CD14-positive monocyte (primary cell): Measurements from ENCODE around the gene GLB1L2. TPM values are rescaled to one million over a fixed set of nuclear protein-coding genes. Genes with fewer than 3 reads are reported as not detected.

Experiments
- DNase-seq, 3 donors: peaks; one replicate each; pipeline ENCODE4 v3.0.0-alpha.2; 2011 to 2022
- H2AFZ ChIP-seq: 2 replicates; pipeline ENCODE4 v1.6.0; 2012; ENCODE audit warnings: mild to moderate bottlenecking, low read depth, low read length, inconsistent platforms; ENCODE audit not compliant: insufficient read depth, poor library complexity, severe bottlenecking
- H3K27ac ChIP-seq, 2 donors: 1 replicate in 1 of 2; 2 replicates in 1 of 2; pipeline ENCODE4 v1.5.1; 2012 to 2013; ENCODE audit warnings: low read length in 2 of 2, control low read depth in 1 of 2, inconsistent platforms in 1 of 2, low read depth in 1 of 2, mild to moderate bottlenecking in 1 of 2
- H3K27me3 ChIP-seq, 2 donors: one replicate each; pipeline versions ENCODE4 v1.6.0 to v1.6.1; 2011 to 2013; ENCODE audit warnings: low read length in 2 of 2; ENCODE audit not compliant: control insufficient read depth in 2 of 2, insufficient read depth in 2 of 2
- H3K36me3 ChIP-seq, 2 donors: replicated peaks in 1 of 2; 1 replicate in 1 of 2; 2 replicates in 1 of 2; pipeline versions ENCODE4 v1.5.1 to v1.6.1; 2012 to 2013; ENCODE audit warnings: low read length in 2 of 2, control low read depth in 1 of 2, inconsistent platforms in 1 of 2, mild to moderate bottlenecking in 1 of 2; ENCODE audit not compliant: insufficient read depth in 2 of 2, control insufficient read depth in 1 of 2
- H3K4me1 ChIP-seq, 2 donors: 1 replicate in 1 of 2; 2 replicates in 1 of 2; pipeline versions ENCODE4 v1.5.1 to v1.6.1; 2012 to 2013; ENCODE audit warnings: low read length in 2 of 2, control low read depth in 1 of 2, inconsistent platforms in 1 of 2, mild to moderate bottlenecking in 1 of 2, moderate library complexity in 1 of 2; ENCODE audit not compliant: insufficient read depth in 2 of 2, control insufficient read depth in 1 of 2
- H3K4me2 ChIP-seq: replicated peaks from 2 replicates; pipeline ENCODE3; 2012; ENCODE audit warnings: low read length, moderate library complexity, mild to moderate bottlenecking; ENCODE audit not compliant: poor library complexity, severe bottlenecking; ENCODE audit errors: extremely low read depth
- H3K4me3 ChIP-seq, 3 experiments: fragments of 200-600 bp in 1 of 3; sonication (generic) in 1 of 3; replicated peaks in 1 of 3; 1 replicate in 2 of 3; 2 replicates in 1 of 3; pipeline ENCODE4 v1.5.1; 2011 to 2013; ENCODE audit warnings: low read length in 3 of 3, mild to moderate bottlenecking in 3 of 3, control low read depth in 2 of 3, low read depth in 2 of 3, inconsistent platforms in 1 of 3, moderate library complexity in 1 of 3
- H3K79me2 ChIP-seq: 2 replicates; pipeline ENCODE4 v1.6.0; 2012; ENCODE audit warnings: mild to moderate bottlenecking, control low read depth, inconsistent platforms, low read length, moderate library complexity; ENCODE audit not compliant: insufficient read depth
- H3K9ac ChIP-seq: 2 replicates; pipeline ENCODE4 v1.6.0; 2017; ENCODE audit warnings: low read length, mild to moderate bottlenecking; ENCODE audit not compliant: insufficient read depth, poor library complexity, severe bottlenecking
- H3K9me3 ChIP-seq, 2 donors: replicated peaks in 1 of 2; 1 replicate in 1 of 2; 2 replicates in 1 of 2; pipeline versions ENCODE4 v1.5.1 to v1.6.1; 2012 to 2013; ENCODE audit warnings: low read length in 2 of 2, control low read depth in 1 of 2; ENCODE audit not compliant: control insufficient read depth in 1 of 2, insufficient read depth in 1 of 2
- H4K20me1 ChIP-seq: 2 replicates; pipeline ENCODE4 v1.6.0; 2012; ENCODE audit warnings: mild to moderate bottlenecking, low read length, control low read depth, moderate library complexity; ENCODE audit not compliant: insufficient read depth
- H3K27ac Mint-ChIP-seq, 7 donors: one replicate each; pipeline ENCODE4 v1.8.0; 2020; ENCODE audit warnings: mild to moderate bottlenecking in 7 of 7, mixed read lengths in 7 of 7, moderate library complexity in 6 of 7, inconsistent platforms in 2 of 7
- H3K27me3 Mint-ChIP-seq, 3 donors: one replicate each; pipeline ENCODE4 v1.8.0; 2021 to 2022; ENCODE audit warnings: low read depth in 3 of 3, mild to moderate bottlenecking in 3 of 3, mixed read lengths in 3 of 3, moderate library complexity in 3 of 3, inconsistent platforms in 1 of 3
- H3K36me3 Mint-ChIP-seq, 2 donors: one replicate each; pipeline ENCODE4 v1.8.0; 2020; ENCODE audit warnings: mixed read lengths in 2 of 2, inconsistent platforms in 1 of 2, mild to moderate bottlenecking in 1 of 2
- H3K4me1 Mint-ChIP-seq: one replicate; pipeline ENCODE4 v1.8.0; 2020; ENCODE audit warnings: mild to moderate bottlenecking, mixed read lengths
- H3K4me3 Mint-ChIP-seq, 2 donors: one replicate each; pipeline ENCODE4 v1.8.0; 2020; ENCODE audit warnings: mild to moderate bottlenecking in 2 of 2, mixed read lengths in 2 of 2, moderate library complexity in 1 of 2
- H3K9me3 Mint-ChIP-seq, 7 donors: one replicate each; pipeline ENCODE4 v1.8.0; 2020 to 2022; ENCODE audit warnings: mixed read lengths in 7 of 7, mild to moderate bottlenecking in 6 of 7, moderate library complexity in 6 of 7, inconsistent platforms in 2 of 7
- CTCF ChIP-seq: fragments of 200-600 bp; IDR thresholded peaks from one replicate; pipeline ENCODE4 v1.8.0; 2022; ENCODE audit warnings: antibody characterized with exemption, mild to moderate bottlenecking
- WGBS: methylation state at CpG from one replicate; pipeline ENCODE4 v1.1.5; 2013; ENCODE audit warnings: missing lambda C conversion rate; ENCODE audit not compliant: insufficient coverage; 5-methylcytosine and 5-hydroxymethylcytosine counted together
- intact Hi-C, 2 donors: fragments of 100-400 bp; cut with micrococcal nuclease; formaldehyde crosslinking; loops; one replicate each; pipeline versions ENCODE4 v1.15.0 to v1.15.1; 2023
- polyA plus RNA-seq, 3 donors: library from polyadenylated mRNA; depleted of rRNA in 1 of 3; unstranded in 2 of 3; stranded (reverse) in 1 of 3; fragments of 300-500 nt in 2 of 3; fragments of >200 nt in 1 of 3; fragmentation: Illumina TruSeq in 2 of 3; gene quantifications; 1 replicate in 2 of 3; 2 replicates in 1 of 3; pipeline ENCODE4 v1.2.3, GENCODE V29; 2012 to 2021

The GLB1L2 gene
- polyA plus RNA-seq, 3 donors: not detected

- H3K27ac Mint-ChIP-seq: peak overlapping the region in 1 of 7 donors; percentile 72
- Histone ChIP-seq H2AFZ (no peak overlapping the region), H4K20me1 (no peaks in the 10 kb centered on the region), H3K9me3 (no peaks in the 10 kb centered on the region), H3K27ac (no peak overlapping the region), H3K79me2 (no peaks in the 10 kb centered on the region), H3K9ac (no peak overlapping the region), H3K36me3 (no peaks in the 10 kb centered on the region), H3K4me3 (no peak overlapping the region), H3K27me3 (peaks cover 0 to 3% of the 10 kb centered on the region in 2 donors), H3K4me2 (no peak overlapping the region), H3K4me1 (no peaks in the 10 kb centered on the region)
- TF ChIP-seq CTCF: no peak
- no peaks in the 10 kb centered on the region for H3K36me3 Mint-ChIP-seq
- WGBS: 92% methylated on average over 23 of the region's 30 CpGs
- intact Hi-C loops: no loop called here
- H3K9me3 Mint-ChIP-seq: peaks cover 0 to 2% (median 0%) of the 10 kb centered on the region in 7 donors
- DNase-seq: no peak
- no peak overlapping the region for H3K4me3 Mint-ChIP-seq
- peaks cover 5 to 14% (median 5%) of the 10 kb centered on the region in 3 donors for H3K27me3 Mint-ChIP-seq
- H3K4me1 Mint-ChIP-seq: no peaks in the 10 kb centered on the region
Measured at GRCh38 chr11:134404575-134405341, 73.0 kb downstream of the GLB1L2 start.

DNA sequence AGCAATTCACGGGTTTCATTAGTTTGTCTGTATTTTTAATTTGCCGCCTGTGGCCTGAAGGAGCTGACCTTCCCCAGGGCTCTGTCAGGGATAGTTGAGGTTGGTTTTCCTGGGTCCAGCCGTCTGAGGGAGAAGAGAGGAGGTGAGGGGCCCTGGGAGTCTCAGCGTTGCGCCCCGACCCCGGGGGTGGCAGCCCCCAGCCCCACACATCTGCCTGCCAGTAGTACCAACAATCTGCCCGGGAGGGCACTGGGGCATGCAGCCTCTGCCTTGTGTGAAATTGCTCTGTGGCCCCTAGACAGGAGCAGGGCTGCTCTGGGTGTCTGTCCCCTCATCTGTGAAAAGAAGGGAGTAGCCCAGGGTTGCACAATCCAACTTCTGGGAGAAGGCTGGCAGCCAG is 73.6 kb downstream of the GLB1L2 start:
- Histone ChIP-seq H3K27me3 (peaks cover 0 to 10% of the 10 kb centered on the region in 2 donors), H3K79me2 (no peaks in the 10 kb centered on the region), H3K9me3 (no peaks in the 10 kb centered on the region), H3K4me2 (no peak overlapping the region), H3K36me3 (no peaks in the 10 kb centered on the region), H4K20me1 (no peaks in the 10 kb centered on the region), H3K4me3 (no peak overlapping the region), H2AFZ (no peak overlapping the region), H3K27ac (no peak overlapping the region), H3K4me1 (no peaks in the 10 kb centered on the region), H3K9ac (no peak overlapping the region)
- WGBS: 88% methylated on average over 3 of the region's 8 CpGs
- Mint-ChIP-seq H3K4me3 (no peak overlapping the region), H3K4me1 (no peaks in the 10 kb centered on the region), H3K27me3 (peaks cover 12 to 21% (median 12%) of the 10 kb centered on the region in 3 donors), H3K36me3 (no peaks in the 10 kb centered on the region), H3K9me3 (peaks cover 0 to 2% (median 0%) of the 10 kb centered on the region in 7 donors), H3K27ac (no peak overlapping the region)
- no peak for TF ChIP-seq CTCF
- intact Hi-C loops: no loop called here
- DNase-seq: no peak
